ENCODE results near the gene SPATS2. TPM values are rescaled to one million over a fixed set of nuclear protein-coding genes. Genes with fewer than 3 reads are reported as not detected.

SPATS2 gene
- total and polyA plus RNA-seq, 2 donors from 2014 or later = 10.0 to 23.7 TPM

DNA sequence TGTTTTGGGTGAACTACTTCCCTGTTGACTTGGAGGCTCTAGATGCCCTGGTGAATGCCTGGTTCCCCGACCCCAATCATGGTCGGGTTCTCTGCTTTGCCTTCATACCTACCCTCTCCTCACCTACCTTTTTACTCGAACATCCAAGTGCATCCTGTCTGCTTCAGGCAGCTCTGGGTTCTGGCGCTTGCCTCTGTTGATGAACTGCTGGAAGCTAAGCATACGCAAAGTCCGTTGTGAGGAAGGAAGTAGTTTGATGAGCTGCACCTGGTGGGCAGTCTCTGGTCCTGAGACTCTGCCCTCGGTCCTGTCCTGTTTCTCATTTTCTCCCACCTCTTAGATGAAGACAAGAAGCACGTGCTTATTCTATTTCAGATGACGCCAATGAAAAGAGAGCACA, 185.2 kb downstream of the SPATS2 start:
- intact Hi-C loops (cut with DNase I) = no loop called here
- FAIRE-seq = no peak

DNA sequence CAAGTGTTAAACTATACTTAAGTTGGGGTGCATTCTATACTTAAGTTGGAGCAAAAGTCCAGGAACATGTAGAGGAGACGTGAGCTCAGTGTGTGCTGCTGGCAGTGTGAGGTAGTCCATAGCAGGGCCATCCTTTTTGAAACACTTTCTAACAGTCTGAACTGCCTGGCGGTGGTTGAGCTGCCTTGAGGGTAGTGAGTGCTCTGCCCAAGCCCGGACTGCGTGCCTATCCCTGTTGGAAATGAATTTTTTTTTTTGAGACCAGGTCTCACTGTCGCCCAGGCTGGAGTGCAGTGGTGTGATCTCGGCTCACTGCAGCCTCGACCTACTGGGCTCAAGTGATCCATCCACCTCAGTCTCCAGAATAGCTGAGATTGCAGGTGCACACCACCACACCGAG, 185.6 kb downstream of the SPATS2 start:
- peaks cover 0 to 3% (median 0%) of the 10 kb centered on the region in 3 donors for H3K36me3 ChIP-seq (ENCODE audit: control insufficient read depth in 2 of 3, insufficient read depth in 3 of 3, low read length in 3 of 3)
- no peak overlapping the region for H3K27ac ChIP-seq (ENCODE audit: low read depth in 2 of 2, low read length in 2 of 2)
- no peaks in the 10 kb centered on the region for H3K27me3 ChIP-seq (ENCODE audit: control insufficient read depth, insufficient read depth, low read length)
- H3K9me3 ChIP-seq (ENCODE audit: control insufficient read depth in 2 of 3, insufficient read depth in 1 of 3, low read length in 3 of 3) = no peaks in the 10 kb centered on the region
- H3K4me3 ChIP-seq (ENCODE audit: low read length in 3 of 3) = no peak overlapping the region
- TF ChIP-seq, protein P1, sequence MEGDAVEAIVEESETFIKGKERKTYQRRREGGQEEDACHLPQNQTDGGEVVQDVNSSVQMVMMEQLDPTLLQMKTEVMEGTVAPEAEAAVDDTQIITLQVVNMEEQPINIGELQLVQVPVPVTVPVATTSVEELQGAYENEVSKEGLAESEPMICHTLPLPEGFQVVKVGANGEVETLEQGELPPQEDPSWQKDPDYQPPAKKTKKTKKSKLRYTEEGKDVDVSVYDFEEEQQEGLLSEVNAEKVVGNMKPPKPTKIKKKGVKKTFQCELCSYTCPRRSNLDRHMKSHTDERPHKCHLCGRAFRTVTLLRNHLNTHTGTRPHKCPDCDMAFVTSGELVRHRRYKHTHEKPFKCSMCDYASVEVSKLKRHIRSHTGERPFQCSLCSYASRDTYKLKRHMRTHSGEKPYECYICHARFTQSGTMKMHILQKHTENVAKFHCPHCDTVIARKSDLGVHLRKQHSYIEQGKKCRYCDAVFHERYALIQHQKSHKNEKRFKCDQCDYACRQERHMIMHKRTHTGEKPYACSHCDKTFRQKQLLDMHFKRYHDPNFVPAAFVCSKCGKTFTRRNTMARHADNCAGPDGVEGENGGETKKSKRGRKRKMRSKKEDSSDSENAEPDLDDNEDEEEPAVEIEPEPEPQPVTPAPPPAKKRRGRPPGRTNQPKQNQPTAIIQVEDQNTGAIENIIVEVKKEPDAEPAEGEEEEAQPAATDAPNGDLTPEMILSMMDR (IDR thresholded peaks at IDR 0.05; ENCODE audit: borderline replicate concordance, extremely low read depth, insufficient read depth) = no peak
- intact Hi-C loops (cut with DNase I) = no loop called here
- peak in 1 of 5 donors; percentile 23 for DNase-seq
- H3K9ac ChIP-seq (ENCODE audit: low read length in 3 of 3) = no peak overlapping the region
- FAIRE-seq = no peak
- peaks cover 0 to 25% (median 14%) of the 10 kb centered on the region in 3 donors for H3K4me1 ChIP-seq (ENCODE audit: control insufficient read depth in 2 of 3, insufficient read depth in 2 of 3, low read depth in 1 of 3, low read length in 3 of 3)

More for the DNA sequence above, 185.2 kb downstream of the SPATS2 start:
- TF ChIP-seq, protein P1 (IDR thresholded peaks at IDR 0.05; ENCODE audit: borderline replicate concordance, extremely low read depth, insufficient read depth) = no peak
- no peak for DNase-seq
- H3K9ac ChIP-seq (ENCODE audit: low read length in 3 of 3) = no peak overlapping the region
- H3K27ac ChIP-seq (ENCODE audit: low read depth in 2 of 2, low read length in 2 of 2) = no peak overlapping the region
- no peaks in the 10 kb centered on the region for H3K9me3 ChIP-seq (ENCODE audit: control insufficient read depth in 2 of 3, insufficient read depth in 1 of 3, low read length in 3 of 3)
- H3K4me3 ChIP-seq (ENCODE audit: low read length in 3 of 3) = no peak overlapping the region
- H3K36me3 ChIP-seq (ENCODE audit: control insufficient read depth in 2 of 3, insufficient read depth in 3 of 3, low read length in 3 of 3) = no peaks in the 10 kb centered on the region
- peaks cover 0 to 21% (median 14%) of the 10 kb centered on the region in 3 donors for H3K4me1 ChIP-seq (ENCODE audit: control insufficient read depth in 2 of 3, insufficient read depth in 2 of 3, low read depth in 1 of 3, low read length in 3 of 3)
- no peaks in the 10 kb centered on the region for H3K27me3 ChIP-seq (ENCODE audit: control insufficient read depth, insufficient read depth, low read length)

DNA sequence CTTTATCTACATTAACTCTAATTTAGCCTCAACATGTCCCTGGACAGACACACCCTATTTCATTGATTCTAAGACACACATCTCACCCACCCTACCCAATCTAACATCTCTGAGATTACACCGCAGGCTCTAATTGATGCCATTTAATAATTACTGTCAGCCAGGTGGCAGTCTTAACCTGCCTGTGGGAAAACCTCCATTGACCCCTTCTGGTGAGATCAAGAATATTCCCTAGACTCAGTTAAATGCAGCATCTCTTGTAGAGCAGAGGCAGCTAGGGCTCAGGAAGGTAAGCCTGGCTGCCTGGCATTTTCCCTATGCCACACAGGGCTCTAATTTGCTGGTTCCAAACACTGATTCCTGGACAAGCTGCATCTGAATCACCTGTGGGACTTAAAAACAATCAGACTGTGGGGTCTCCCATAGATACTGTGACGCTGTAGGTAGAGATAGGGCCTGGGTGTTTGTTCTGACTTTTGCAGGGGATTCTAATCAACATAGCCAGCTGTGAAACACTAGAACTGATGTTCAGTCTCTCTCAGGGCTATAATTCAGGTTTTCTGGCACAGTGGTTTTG, 186.3 kb downstream of the SPATS2 start:
- H3K9me3 ChIP-seq (ENCODE audit: control insufficient read depth in 2 of 3, insufficient read depth in 1 of 3, low read length in 3 of 3) = no peaks in the 10 kb centered on the region
- DNase-seq (peak in 2 of 5 donors; percentile 52 to 65), FAIRE-seq (no peak)
- H3K9ac ChIP-seq (ENCODE audit: low read length in 3 of 3) = no peak overlapping the region
- peaks cover 0 to 24% (median 14%) of the 10 kb centered on the region in 3 donors for H3K4me1 ChIP-seq (ENCODE audit: control insufficient read depth in 2 of 3, insufficient read depth in 2 of 3, low read depth in 1 of 3, low read length in 3 of 3)
- H3K27ac ChIP-seq (ENCODE audit: low read depth in 2 of 2, low read length in 2 of 2) = no peak overlapping the region
- H3K4me3 ChIP-seq (ENCODE audit: low read length in 3 of 3) = no peak overlapping the region
- TF ChIP-seq, protein P1 (IDR thresholded peaks at IDR 0.05; ENCODE audit: borderline replicate concordance, extremely low read depth, insufficient read depth) = peak; percentile 34
- no peaks in the 10 kb centered on the region for H3K27me3 ChIP-seq (ENCODE audit: control insufficient read depth, insufficient read depth, low read length)
- intact Hi-C loops (cut with DNase I) = no loop called here
- H3K36me3 ChIP-seq (ENCODE audit: control insufficient read depth in 2 of 3, insufficient read depth in 3 of 3, low read length in 3 of 3) = peaks cover 0 to 4% (median 3%) of the 10 kb centered on the region in 3 donors

All from kidney (tissue), 14 donors.